SHP77 treated with DMSO at 0.1 percent for 48 hours (cell line): Measurements from ENCODE around the gene NLRC3.

Source experiments
- DNase-seq: peaks from one replicate; lab custom pipeline; 2025; lab: John Stamatoyannopoulos, UW

Gene NLRC3

GRCh38 chr16:3546986-3547682 is 30.1 kb downstream of the NLRC3 start:
- DNase-seq, result no peak

DNA sequence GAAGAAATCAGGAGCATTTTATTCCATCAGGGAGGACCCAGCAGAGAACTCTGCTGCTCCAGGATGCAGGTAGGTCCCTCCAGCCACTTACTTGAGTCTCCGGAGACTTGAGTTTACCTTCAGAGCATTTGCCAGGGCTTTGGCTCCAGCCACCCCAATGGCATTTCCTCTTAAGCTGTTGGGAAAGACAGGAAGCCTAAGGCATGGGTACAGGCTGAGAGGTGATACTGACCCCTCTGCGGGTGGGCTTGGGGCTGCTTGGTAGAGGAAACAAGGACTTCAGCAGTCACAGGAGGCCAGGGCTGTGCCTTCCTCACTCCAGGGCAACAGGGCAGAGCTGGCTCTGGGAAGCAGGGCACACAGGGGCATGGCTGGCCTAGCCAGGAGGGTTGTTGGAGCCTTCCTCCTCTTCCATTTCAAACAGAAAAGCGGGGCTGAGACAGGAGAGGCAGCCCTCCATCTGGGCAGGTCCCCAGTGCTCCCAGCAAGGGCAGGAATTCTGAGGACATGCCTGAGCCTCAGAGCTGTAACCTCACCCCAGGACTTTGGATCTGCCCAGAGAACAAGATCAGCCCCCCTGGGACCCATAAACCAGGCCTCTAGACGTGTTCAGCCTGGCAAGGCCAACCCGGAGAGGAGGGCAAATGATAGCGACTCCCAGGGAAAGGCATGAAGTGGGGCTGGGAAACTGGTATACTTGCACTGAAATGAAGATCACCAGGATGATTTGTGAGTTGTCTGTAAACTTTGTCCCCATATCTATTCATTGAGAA is 34.4 kb downstream of the NLRC3 start:
- DNase-seq, result no peak

GRCh38 chr16:3541527-3542155 is 35.6 kb downstream of the NLRC3 start:
- DNase-seq, result no peak

GRCh38 chr16:3538222-3538621 is 39.0 kb downstream of the NLRC3 start:
- DNase-seq, result no peak

- DNase-seq, result no peak
Observed at GRCh38 chr16:3536851-3537250, 40.4 kb downstream of the NLRC3 start.

DNA sequence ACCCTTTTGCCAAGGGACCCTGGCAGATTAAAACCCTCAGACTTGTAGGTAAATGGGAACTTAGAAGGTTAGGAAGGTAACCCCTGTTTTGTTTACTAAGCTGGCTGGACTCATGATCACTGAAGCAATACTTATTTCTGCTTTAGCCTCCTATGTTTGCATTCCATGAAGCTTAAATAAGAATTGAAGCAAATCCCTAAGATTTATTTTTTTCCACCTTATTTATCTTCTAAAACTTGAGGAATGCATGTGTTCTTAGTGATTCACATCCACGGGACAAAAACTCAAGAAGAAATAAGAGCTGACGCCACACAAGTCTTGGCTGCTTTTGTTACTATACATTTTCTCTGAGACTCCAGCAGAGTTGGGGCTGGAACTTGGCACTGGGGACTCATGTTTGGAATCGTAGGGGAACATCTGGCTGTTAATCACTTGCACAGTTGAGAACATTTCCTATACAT is 40.9 kb downstream of the NLRC3 start:
- no peak for DNase-seq

GRCh38 chr16:3534126-3534525 is 43.1 kb downstream of the NLRC3 start:
- no peak for DNase-seq

DNA sequence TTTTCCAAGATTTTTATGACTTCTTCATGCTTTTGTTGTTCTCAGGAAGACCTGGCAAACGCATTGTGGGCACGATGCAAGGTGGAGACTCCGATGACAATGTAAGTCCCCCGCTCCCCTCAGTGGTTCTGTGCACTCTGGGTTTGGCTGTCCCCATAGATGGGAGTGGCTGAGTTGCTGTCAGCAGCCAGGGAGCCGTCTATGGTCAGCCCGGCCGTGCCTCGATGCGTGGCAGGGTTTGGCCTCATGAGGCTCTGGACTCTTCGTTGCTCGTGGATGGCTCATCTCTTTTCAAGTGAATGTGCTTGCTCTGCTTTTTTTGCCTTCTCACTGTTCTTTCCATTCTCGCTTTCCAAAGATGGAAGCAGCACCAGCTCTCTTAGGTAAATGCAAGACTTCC is 44.5 kb downstream of the NLRC3 start:
- no peak for DNase-seq

DNA sequence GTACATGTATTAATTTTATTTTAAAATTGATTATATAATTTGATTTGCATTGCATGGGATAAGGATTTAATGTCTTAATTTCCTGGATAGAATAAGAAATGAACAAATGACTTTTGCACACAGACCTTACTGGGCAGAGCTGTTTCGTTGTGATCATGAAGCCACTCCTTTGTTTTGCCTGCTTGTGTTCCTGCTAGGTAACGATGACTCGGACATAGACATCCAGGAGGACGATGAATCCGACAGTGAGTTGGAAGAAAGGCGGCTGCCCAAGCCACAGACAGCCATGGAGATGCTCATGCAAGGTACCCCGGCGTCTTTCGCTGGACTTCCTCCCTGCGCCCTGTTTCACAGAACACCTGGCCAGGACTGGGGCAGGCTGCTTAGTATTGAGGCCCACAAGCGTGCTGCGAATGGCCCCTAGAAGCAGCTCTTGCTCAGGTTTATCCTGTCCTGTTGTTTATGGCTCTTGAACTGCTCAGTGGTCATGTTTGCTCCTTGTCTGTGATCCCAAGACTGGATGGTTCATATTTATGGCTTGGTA is 46.8 kb downstream of the NLRC3 start:
- no peak for DNase-seq

DNA sequence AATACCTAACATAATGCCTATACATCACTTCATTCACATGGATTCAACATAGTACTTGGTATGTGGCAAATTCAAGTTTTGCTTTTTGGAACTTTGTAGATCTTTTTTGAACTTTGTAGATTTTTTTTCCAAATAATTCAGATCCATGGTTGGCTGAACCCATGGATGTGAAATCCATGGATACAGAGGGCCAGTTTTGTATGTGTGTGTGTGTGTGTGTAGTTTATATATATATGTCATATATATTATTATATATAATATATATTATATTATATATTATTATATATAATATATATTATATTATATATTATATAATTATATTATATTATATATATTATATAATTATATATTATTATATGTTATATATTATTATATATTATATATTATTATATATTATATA is 48.0 kb downstream of the NLRC3 start:
- DNase-seq, result no peak

DNA sequence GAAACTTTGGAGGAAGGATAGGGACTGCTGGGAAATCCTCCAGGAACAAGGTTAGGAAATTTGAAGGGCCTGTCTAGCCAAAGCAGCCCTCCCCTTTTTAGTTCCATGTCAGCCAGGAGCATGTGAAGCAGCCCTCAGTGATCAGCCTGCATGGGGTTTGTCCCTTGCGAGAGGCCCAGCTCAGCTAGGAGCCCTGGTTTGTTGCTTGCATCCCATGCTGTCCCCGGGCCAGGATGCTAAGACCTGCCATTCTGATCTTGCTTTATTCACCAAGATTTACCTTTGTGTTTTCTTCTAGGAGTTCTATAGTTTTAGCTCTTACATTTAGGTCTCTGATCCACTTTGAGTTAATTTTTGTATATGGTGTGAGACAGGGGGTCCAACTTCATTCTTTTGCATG is 48.8 kb downstream of the NLRC3 start:
- no peak for DNase-seq

DNA sequence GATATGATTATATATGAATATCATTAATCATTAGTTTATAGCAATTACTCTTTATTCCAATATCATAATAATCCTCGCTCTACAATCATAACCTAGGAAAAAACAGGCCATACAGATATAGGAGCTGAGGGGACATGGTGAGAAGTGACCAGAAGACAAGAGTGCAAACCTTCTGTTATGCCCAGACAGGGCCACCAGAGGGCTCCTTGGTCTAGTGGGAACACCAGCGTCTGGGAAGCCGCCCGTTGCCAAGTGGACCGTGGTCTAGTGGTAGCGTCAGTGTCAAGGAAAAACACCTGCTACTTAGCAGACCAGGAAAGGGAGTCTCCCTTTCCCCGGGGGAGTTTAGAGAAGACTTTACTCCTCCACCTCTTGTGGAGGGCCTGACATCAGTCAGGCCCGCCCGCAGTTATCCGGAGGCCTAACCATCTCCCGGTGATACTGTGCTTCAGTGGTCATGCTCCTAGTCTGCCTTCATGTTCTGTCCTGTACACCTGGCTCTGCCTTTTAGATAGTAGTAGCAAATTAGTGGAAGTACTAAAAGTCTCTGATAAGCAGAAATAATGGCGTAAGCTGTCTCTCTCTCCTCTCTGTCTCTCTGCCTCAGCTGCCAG is 49.9 kb downstream of the NLRC3 start:
- DNase-seq, result peak; percentile 9

DNA sequence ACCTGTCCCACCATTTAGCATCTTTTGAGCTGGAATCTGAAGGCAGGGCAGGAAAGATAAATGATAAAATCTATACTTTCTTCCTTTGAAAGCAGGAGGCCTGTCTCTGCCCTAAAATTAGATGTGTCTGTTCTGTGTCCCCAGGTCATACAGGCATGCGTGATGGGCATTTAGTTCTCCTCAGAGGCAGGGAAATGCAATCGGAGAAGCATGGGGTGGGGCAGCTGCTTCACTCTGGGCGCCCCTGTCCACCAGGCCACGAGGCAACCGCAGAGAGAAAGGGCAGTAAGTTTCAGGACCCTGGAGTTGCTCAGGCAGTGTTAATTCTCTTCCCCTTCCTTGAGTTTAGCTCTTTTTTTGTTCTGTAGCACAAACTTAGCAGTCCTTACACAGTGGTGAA is 51.3 kb downstream of the NLRC3 start:
- DNase-seq, result no peak

DNA sequence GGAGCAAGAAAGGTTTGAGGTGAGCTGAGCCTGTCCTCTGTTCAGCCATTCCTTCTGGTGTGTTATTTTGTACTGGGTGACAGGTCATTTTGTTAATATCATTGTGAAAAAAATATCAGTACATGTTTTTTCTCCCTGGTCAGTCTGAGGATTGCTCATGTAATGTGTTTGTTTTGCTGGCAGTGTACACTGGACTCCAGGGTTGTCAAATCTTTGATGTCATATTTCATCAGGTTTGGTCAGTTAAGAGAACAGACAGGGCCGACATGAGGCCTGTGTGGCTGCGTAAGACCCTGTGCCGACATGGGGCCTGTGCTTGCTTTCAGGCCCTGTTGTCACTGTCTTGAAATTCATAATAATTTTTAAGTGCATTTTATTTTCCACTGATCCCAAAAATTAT is 53.9 kb downstream of the NLRC3 start:
- DNase-seq, result no peak

- DNase-seq, result no peak
Observed at GRCh38 chr16:3520841-3521240, 56.4 kb downstream of the NLRC3 start.

- no peak for DNase-seq
Observed at GRCh38 chr16:3520413-3520812, 56.8 kb downstream of the NLRC3 start.

- no peak for DNase-seq
Observed at GRCh38 chr16:3519581-3519980, 57.6 kb downstream of the NLRC3 start.

DNA sequence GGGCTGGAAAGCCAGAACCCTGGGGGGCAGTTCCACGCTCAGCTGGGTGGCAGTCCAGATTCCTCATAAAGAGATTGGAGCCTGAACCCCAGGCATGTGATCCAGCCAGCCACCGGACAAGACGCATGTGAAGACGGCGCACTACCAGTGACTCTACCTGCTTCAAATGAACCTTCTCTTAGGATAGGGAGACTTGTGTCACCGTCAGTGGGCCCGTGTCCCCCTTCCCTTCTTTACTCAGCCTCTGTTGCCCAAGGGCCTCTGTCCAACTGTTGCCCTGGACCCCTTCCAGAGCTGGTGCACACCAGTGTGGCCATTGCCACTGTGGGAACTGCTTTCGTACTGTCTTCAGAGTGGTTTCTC is 58.2 kb downstream of the NLRC3 start:
- DNase-seq, result no peak

DNA sequence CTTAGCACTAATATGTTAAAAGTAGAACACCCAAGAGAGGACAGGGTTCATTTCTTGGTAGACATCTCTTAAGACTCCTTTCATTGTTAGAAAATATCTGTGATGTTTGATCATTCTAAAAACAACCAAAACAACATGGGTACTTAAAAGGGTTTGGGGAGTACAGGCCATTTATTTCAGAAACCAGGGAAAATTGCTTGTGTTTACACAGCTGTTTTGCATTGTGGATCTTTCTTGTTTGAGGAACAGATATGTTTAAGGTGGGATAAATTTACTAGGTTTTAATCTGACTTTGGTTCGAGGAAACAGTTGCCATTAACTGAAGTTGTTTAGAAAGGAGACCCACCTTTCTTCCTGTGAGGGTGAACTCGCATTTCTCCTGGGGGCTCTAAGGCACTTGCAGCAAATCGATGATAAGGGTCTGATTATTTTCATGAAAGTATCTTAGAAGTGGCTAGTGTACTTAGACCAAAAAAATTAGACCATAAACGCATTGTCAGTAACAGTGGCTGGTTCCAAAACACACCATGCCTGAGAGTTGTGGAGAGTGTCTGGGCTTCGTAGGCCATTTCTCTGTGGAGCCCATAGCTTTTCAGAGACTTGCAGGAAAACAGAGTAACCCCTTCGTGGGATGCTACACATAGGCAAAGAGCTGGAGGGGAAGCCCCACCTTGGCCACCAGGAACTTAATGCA is 58.8 kb downstream of the NLRC3 start:
- no peak for DNase-seq

- DNase-seq, result no peak
Observed at GRCh38 chr16:3515897-3516296, 61.3 kb downstream of the NLRC3 start.

DNA sequence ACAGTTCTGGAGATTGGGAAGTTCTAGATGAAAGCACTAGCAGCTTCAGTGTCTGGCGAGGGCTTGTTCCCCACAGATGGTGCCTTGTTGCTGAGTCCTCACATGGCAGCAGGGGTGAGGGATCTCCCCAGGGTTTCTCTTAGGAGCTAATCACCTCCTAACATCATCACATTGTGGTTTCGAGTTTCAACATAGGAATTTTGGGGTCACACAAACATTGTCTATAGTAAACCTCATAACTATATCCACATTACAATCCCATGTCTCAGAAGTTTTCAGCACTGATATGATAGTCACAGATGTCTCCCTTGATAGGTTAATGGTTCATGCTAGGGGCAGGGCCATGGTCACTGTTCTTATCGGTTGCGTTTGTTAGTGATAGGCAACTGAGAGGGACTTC is 62.6 kb downstream of the NLRC3 start:
- DNase-seq, result no peak
